Calu3 (cell line): ENCODE measurements around the gene ENTREP3. TPM values are rescaled to one million over a fixed set of nuclear protein-coding genes. Genes with fewer than 3 reads are reported as not detected.

Experiments
- BruUV-seq: library from RNA; stranded (reverse); fragments of 400-500 nt; replicated peaks from 2 replicates; lab custom pipeline; 2021; lab: Mats Ljungman, UMichigan
- CTCF ChIA-PET: fragments of 300-600 bp; sonication (Branson Sonifier 250); formaldehyde crosslinking; loops from one replicate; lab custom pipeline; 2022; ENCODE audit warnings: antibody characterized with exemption; lab: Charles Lee
- DNase-seq: peaks from one replicate; pipeline ENCODE4 v3.0.0; 2022
- H3K27ac Mint-ChIP-seq: one replicate; pipeline ENCODE4 v1.8.0; 2022; ENCODE audit warnings: mixed read lengths; ENCODE audit not compliant: unreplicated experiment
- H3K27me3 Mint-ChIP-seq: one replicate; pipeline ENCODE4 v1.8.0; 2022; ENCODE audit warnings: mixed read lengths; ENCODE audit not compliant: unreplicated experiment
- H3K36me3 Mint-ChIP-seq: one replicate; pipeline ENCODE4 v1.8.0; 2022; ENCODE audit warnings: mild to moderate bottlenecking, moderate library complexity, mixed read lengths; ENCODE audit not compliant: insufficient read depth, unreplicated experiment
- H3K4me1 Mint-ChIP-seq: one replicate; pipeline ENCODE4 v1.8.0; 2022; ENCODE audit warnings: mild to moderate bottlenecking, low read depth, mixed read lengths; ENCODE audit not compliant: unreplicated experiment
- H3K4me3 Mint-ChIP-seq: one replicate; pipeline ENCODE4 v1.8.0; 2022; ENCODE audit warnings: mild to moderate bottlenecking, low read depth, moderate library complexity, mixed read lengths; ENCODE audit not compliant: unreplicated experiment
- H3K9me3 Mint-ChIP-seq: one replicate; pipeline ENCODE4 v1.8.0; 2022; ENCODE audit warnings: low read depth, mixed read lengths; ENCODE audit not compliant: unreplicated experiment
- CTCF ChIP-seq: fragments of 200-600 bp; IDR thresholded peaks from one replicate; pipeline ENCODE4 v1.8.0; 2022; ENCODE audit warnings: antibody characterized with exemption; ENCODE audit not compliant: unreplicated experiment
- intact Hi-C: fragments of 100-400 bp; cut with micrococcal nuclease; formaldehyde crosslinking; loops from one replicate; pipeline ENCODE4 v1.10.0; 2022; ENCODE audit not compliant: unreplicated experiment
- total RNA-seq: library from RNA; stranded (reverse); gene quantifications from 2 replicates; pipeline ENCODE4 v1.2.3, GENCODE V29; 2022

The ENTREP3 gene
- total RNA-seq, 1 experiment from 2014 or later, result 25.2 TPM

- H3K27ac Mint-ChIP-seq, result no peak overlapping the region
- H3K4me3 Mint-ChIP-seq, result no peak overlapping the region
- BruUV-seq, result no TSS peak
- CTCF ChIA-PET, result no interaction called here
- H3K27me3 Mint-ChIP-seq, result peaks cover 33% of the 10 kb centered on the region
- H3K36me3 Mint-ChIP-seq, result no peaks in the 10 kb centered on the region
- H3K9me3 Mint-ChIP-seq, result no peaks in the 10 kb centered on the region
- intact Hi-C loops, result no loop called here
- DNase-seq, result no peak
- H3K4me1 Mint-ChIP-seq, result peaks cover 15% of the 10 kb centered on the region
- TF ChIP-seq CTCF, result no peak
These were observed 44.7 kb upstream of the ENTREP3 start for GRCh38 chr1:155300024-155300423.

GRCh38 chr1:155297384-155297783 lies 42.1 kb upstream of the ENTREP3 start:
- H3K36me3 Mint-ChIP-seq, result no peaks in the 10 kb centered on the region
- CTCF ChIA-PET, result interaction anchor here (0.6 kb wide), 1 partner anchor 22 kb away, joined by 5 read pairs; no protein-coding TSS in a partner anchor
- no peak overlapping the region for H3K27ac Mint-ChIP-seq
- peaks cover 42% of the 10 kb centered on the region for H3K27me3 Mint-ChIP-seq
- no peaks in the 10 kb centered on the region for H3K4me1 Mint-ChIP-seq
- H3K9me3 Mint-ChIP-seq, result no peaks in the 10 kb centered on the region
- intact Hi-C loops, result no loop called here
- no peak for TF ChIP-seq CTCF
- BruUV-seq, result no TSS peak
- no peak overlapping the region for H3K4me3 Mint-ChIP-seq
- DNase-seq, result no peak

- CTCF ChIA-PET, result no interaction called here
- no peak for DNase-seq
- H3K4me1 Mint-ChIP-seq, result no peaks in the 10 kb centered on the region
- H3K27ac Mint-ChIP-seq, result no peak overlapping the region
- intact Hi-C loops, result no loop called here
- no peaks in the 10 kb centered on the region for H3K36me3 Mint-ChIP-seq
- no peaks in the 10 kb centered on the region for H3K9me3 Mint-ChIP-seq
- H3K4me3 Mint-ChIP-seq, result no peak overlapping the region
- H3K27me3 Mint-ChIP-seq, result peaks cover 42% of the 10 kb centered on the region
- BruUV-seq, result no TSS peak
- no peak for TF ChIP-seq CTCF
These were observed 41.4 kb upstream of the ENTREP3 start for GRCh38 chr1:155296661-155297060.

- Mint-ChIP-seq H3K9me3 (no peaks in the 10 kb centered on the region), H3K36me3 (no peaks in the 10 kb centered on the region), H3K27me3 (peaks cover 42% of the 10 kb centered on the region), H3K4me1 (no peaks in the 10 kb centered on the region), H3K4me3 (no peak overlapping the region), H3K27ac (no peak overlapping the region)
- no peak for DNase-seq
- intact Hi-C loops, result no loop called here
- no TSS peak for BruUV-seq
- CTCF ChIA-PET, result no interaction called here
- no peak for TF ChIP-seq CTCF
These were observed 40.6 kb upstream of the ENTREP3 start for GRCh38 chr1:155295942-155296267.
